Measurements from ENCODE around the gene PPCDC. TPM values are rescaled to one million over a fixed set of nuclear protein-coding genes. Genes with fewer than 3 reads are reported as not detected.

PPCDC gene, protein sequence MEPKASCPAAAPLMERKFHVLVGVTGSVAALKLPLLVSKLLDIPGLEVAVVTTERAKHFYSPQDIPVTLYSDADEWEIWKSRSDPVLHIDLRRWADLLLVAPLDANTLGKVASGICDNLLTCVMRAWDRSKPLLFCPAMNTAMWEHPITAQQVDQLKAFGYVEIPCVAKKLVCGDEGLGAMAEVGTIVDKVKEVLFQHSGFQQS
- 10 to 100 TPM; 19.0 to 36.4 (median 24.6) TPM for total RNA-seq
- 10 to 100 TPM; 17.4 to 35.2 (median 31.8) TPM for polyA plus RNA-seq
- long read RNA-seq, donor 1, partial matches to known transcripts, result 6 of 12 reads
- long read RNA-seq, donor 1, other reads (novel, unspliced or antisense), result 0 of 12 reads
- long read RNA-seq, donor 2, partial matches to known transcripts, result 0 of 4 reads
- long read RNA-seq, donor 2, other reads (novel, unspliced or antisense), result 0 of 4 reads
- long read RNA-seq, donor 3, transcript PPCDC-205 (4 exons, 1,149 nt), result major isoform, 5 of 9 reads
- long read RNA-seq, donor 3, partial matches to known transcripts, result 0 of 9 reads
- long read RNA-seq, donor 3, other reads (novel, unspliced or antisense), result 0 of 9 reads
- long read RNA-seq, donor 4, transcript PPCDC-211 (5 exons, 464 nt), result major isoform, 5 of 12 reads
- long read RNA-seq, donor 4, partial matches to known transcripts, result 0 of 12 reads
- long read RNA-seq, donor 4, other reads (novel, unspliced or antisense), result 2 of 12 reads
- long read RNA-seq, donor 5, transcript PPCDC-201 (6 exons, 2,250 nt), result major isoform, 9 of 29 reads
- long read RNA-seq, donor 5, transcript PPCDC-211 (5 exons, 464 nt), result minor isoform, 8 of 29 reads
- long read RNA-seq, donor 5, partial matches to known transcripts, result 1 of 29 reads
- long read RNA-seq, donor 5, other reads (novel, unspliced or antisense), result 8 of 29 reads
- long read RNA-seq, donor 6, partial matches to known transcripts, result 1 of 18 reads
- long read RNA-seq, donor 6, other reads (novel, unspliced or antisense), result 12 of 18 reads
- long read RNA-seq, donor 7, partial matches to known transcripts, result 0 of 2 reads
- long read RNA-seq, donor 7, other reads (novel, unspliced or antisense), result 0 of 2 reads
- long read RNA-seq, donor 8, partial matches to known transcripts, result 0 of 5 reads
- long read RNA-seq, donor 8, other reads (novel, unspliced or antisense), result 0 of 5 reads
- long read RNA-seq, donor 9, partial matches to known transcripts, result 0 of 5 reads
- long read RNA-seq, donor 9, other reads (novel, unspliced or antisense), result 0 of 5 reads
- long read RNA-seq, donor 10, partial matches to known transcripts, result 0 of 4 reads
- long read RNA-seq, donor 10, other reads (novel, unspliced or antisense), result 0 of 4 reads

DNA sequence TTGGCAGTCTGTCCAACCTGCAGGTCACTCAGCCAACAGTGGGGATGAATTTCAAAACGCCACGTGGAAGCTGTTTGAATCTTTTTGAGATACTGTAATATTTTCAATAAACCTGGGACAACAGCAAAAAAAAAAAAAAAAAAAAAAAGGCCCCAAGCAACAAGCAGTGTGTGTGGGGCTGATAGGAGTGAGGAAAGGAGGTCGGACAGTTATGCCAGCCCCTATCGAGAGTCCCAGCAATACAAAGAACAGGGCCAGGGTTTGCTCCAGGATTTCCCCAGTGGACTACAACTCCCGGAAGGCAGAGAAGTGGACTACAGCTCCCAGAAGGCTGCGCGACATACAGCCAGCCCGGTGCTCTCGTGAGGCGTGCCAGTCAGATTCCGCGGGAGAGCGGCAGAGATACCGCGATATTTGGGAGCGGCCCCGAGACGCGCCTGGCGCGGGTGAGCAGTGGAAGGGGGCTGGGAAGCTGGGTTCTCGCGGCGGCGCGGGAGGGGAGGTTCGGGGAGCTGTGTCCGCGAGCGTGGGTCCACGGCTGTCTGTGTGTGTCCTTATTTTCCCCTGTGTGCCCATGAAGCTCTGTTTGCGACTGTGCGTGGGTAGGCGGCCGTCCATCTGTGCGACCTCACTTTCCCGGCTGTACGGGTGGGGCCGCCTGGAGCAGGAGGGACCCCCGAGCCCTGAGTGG, at the start of gene PPCDC:
TSS of gene PPCDC (plus strand) at position 410 of the 691 bp plus-strand sequence. CDS start 4,729 bp downstream, outside the sequence.
- Histone ChIP-seq H3K9me3 (replicated peaks in 1 of 3) (no peaks in the 10 kb centered on the region), H3K27me3 (no peaks in the 10 kb centered on the region), H3K4me1 (replicated peaks in 1 of 2) (peaks cover 17% of the 10 kb centered on the region in 2 donors), H3K27ac (peak within 1 kb of the TSS; percentile 26 to 96 (median 90)), H3K4me3 (peak within 1 kb of the TSS; percentile 5 to 87 (median 86)), H3K36me3 (replicated peaks in 1 of 2) (no peaks in the 10 kb centered on the region)
- peak; percentile 96 to 98 (median 97) for DNase-seq
- WGBS, 4 donors, result 4 to 14% (median 6%) methylated on average over 9 to 40 of the region's 40 CpGs
- peak; percentile 67 to 89 for TF ChIP-seq POLR2A (IDR thresholded peaks at IDR 0.05)
- TF ChIP-seq, protein P1, sequence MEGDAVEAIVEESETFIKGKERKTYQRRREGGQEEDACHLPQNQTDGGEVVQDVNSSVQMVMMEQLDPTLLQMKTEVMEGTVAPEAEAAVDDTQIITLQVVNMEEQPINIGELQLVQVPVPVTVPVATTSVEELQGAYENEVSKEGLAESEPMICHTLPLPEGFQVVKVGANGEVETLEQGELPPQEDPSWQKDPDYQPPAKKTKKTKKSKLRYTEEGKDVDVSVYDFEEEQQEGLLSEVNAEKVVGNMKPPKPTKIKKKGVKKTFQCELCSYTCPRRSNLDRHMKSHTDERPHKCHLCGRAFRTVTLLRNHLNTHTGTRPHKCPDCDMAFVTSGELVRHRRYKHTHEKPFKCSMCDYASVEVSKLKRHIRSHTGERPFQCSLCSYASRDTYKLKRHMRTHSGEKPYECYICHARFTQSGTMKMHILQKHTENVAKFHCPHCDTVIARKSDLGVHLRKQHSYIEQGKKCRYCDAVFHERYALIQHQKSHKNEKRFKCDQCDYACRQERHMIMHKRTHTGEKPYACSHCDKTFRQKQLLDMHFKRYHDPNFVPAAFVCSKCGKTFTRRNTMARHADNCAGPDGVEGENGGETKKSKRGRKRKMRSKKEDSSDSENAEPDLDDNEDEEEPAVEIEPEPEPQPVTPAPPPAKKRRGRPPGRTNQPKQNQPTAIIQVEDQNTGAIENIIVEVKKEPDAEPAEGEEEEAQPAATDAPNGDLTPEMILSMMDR (IDR thresholded peaks at IDR 0.05), result no peak
- intact Hi-C loops (cut with DNase I), result loop anchor here in 1 of 2 donors (10.0 kb wide), 1 partner anchor 281 kb away; no protein-coding TSS in a partner anchor

DNA sequence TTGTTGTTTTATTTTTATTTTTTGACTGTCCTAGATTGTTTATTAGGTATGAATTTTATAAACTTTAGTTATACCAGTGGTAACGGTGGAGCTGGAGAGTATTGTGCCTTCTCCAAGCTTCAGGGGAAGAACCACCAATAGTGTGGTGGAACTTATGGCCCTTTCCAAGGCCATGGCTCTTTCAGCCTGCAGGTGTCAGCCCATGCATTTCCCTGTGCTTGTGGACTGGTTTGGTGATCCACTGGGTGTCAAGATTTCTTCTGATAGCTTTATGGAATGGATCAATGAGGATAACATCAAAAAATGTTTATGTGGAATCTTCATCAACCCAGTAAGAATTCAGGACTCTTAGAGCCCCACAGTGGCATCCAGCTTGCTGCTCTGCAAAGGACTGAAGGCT, 47.2 kb upstream of the PPCDC start:
- WGBS, 4 donors, result 65 to 80% (median 71%) methylated on average over 1 of the region's 1 CpG
- TF ChIP-seq, protein P1 (IDR thresholded peaks at IDR 0.05), result no peak
- TF ChIP-seq POLR2A (IDR thresholded peaks at IDR 0.05), result no peak
- Histone ChIP-seq H3K27me3 (no peaks in the 10 kb centered on the region), H3K36me3 (replicated peaks in 1 of 2) (no peaks in the 10 kb centered on the region), H3K27ac (no peak overlapping the region), H3K4me1 (replicated peaks in 1 of 2) (peaks cover 0 to 3% of the 10 kb centered on the region in 2 donors), H3K4me3 (no peak overlapping the region), H3K9me3 (replicated peaks in 1 of 3) (no peaks in the 10 kb centered on the region)
- DNase-seq, result no peak
- intact Hi-C loops (cut with DNase I), result no loop called here

DNA sequence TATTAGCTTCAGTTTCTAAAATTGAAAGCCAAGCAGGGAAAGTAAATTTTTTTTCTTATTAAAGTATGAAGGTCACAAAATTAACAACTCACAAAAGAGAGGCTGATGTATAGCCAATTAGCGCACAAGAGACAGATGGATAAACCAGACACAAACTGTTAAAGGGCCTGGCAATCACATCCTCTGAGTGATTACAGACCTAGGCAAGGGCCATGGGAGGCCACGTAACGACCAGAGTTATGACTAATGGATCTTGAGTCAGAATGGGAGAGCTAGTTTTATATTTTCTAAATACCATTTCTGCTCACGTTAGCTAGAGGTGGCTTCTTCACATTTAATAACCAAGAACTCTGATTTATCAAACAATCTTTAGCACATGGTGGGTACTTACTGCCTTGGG, 45.8 kb upstream of the PPCDC start:
- TF ChIP-seq, protein P1 (IDR thresholded peaks at IDR 0.05), result no peak
- no peak for TF ChIP-seq POLR2A (IDR thresholded peaks at IDR 0.05)
- H3K4me3 ChIP-seq, result no peak overlapping the region
- DNase-seq, result peak in 1 of 7 donors; percentile 16
- 35 to 51% (median 41%) methylated on average over 4 of the region's 4 CpGs for WGBS, 4 donors
- no peak overlapping the region for H3K27ac ChIP-seq
- intact Hi-C loops (cut with DNase I), result no loop called here
- H3K4me1 ChIP-seq (replicated peaks in 1 of 2), result peaks cover 0 to 3% of the 10 kb centered on the region in 2 donors
- no peaks in the 10 kb centered on the region for H3K9me3 ChIP-seq (replicated peaks in 1 of 3)
- H3K36me3 ChIP-seq (replicated peaks in 1 of 2), result no peaks in the 10 kb centered on the region
- H3K27me3 ChIP-seq, result no peaks in the 10 kb centered on the region

Data from adrenal gland (tissue), 19 donors.